PC-9 (cell line): ENCODE data around the gene DNAH2. TPM values are rescaled to one million over a fixed set of nuclear protein-coding genes. Genes with fewer than 3 reads are reported as not detected.

ENCODE experiments used
- BruUV-seq: library from RNA; stranded (reverse); fragments of 400-500 nt; replicated peaks from 2 replicates; lab custom pipeline; 2021; lab: Mats Ljungman, UMichigan
- CTCF ChIA-PET: fragments of 300-600 bp; sonication (Branson Sonifier 250); formaldehyde crosslinking; loops from one replicate; lab custom pipeline; 2022; ENCODE audit warnings: antibody characterized with exemption; lab: Charles Lee
- POLR2A ChIA-PET: fragments of 300-600 bp; sonication (Branson Sonifier 250); formaldehyde crosslinking; loops from one replicate; lab custom pipeline; 2022; ENCODE audit warnings: antibody characterized with exemption; ENCODE audit not compliant: unreplicated experiment; lab: Charles Lee
- DNase-seq, 2 experiments: peaks; one replicate each; pipeline versions ENCODE4 v3.0.0 to v3.0.0-alpha.2; 2015 to 2022; ENCODE audit warnings: mixed read lengths in 1 of 2
- H2AFZ ChIP-seq: fragments of 200-600 bp; sonication (generic); 2 replicates; pipeline ENCODE4 v1.8.1; 2017; ENCODE audit warnings: antibody characterized with exemption
- H3F3A ChIP-seq: fragments of 200-600 bp; sonication (generic); 2 replicates; pipeline ENCODE4 v1.8.1; 2017; ENCODE audit warnings: antibody characterized with exemption, mild to moderate bottlenecking, low read depth; ENCODE audit not compliant: insufficient read depth
- H3K27ac ChIP-seq: fragments of 200-600 bp; sonication (generic); 2 replicates; pipeline ENCODE4 v1.6.1; 2016; ENCODE audit warnings: mixed run types
- H3K27me3 ChIP-seq: fragments of 200-600 bp; sonication (generic); 2 replicates; pipeline ENCODE4 v1.6.1; 2016; ENCODE audit warnings: low read depth, mixed run types; ENCODE audit not compliant: insufficient read depth
- H3K36me3 ChIP-seq: fragments of 200-600 bp; sonication (generic); 2 replicates; pipeline ENCODE4 v1.6.1; 2016; ENCODE audit warnings: low read depth, mixed run types
- H3K4me1 ChIP-seq: fragments of 200-600 bp; sonication (generic); replicated peaks from 2 replicates; pipeline ENCODE4 v1.6.1; 2016; ENCODE audit warnings: mixed run types; ENCODE audit not compliant: insufficient read depth
- H3K4me2 ChIP-seq: fragments of 200-600 bp; sonication (generic); 2 replicates; pipeline ENCODE4 v1.6.1; 2017; ENCODE audit warnings: mixed run types
- H3K4me3 ChIP-seq: fragments of 200-600 bp; sonication (generic); 2 replicates; pipeline ENCODE4 v1.6.1; 2016; ENCODE audit warnings: mixed run types
- H3K79me2 ChIP-seq: fragments of 200-600 bp; sonication (generic); 2 replicates; pipeline ENCODE4 v1.6.1; 2017; ENCODE audit warnings: low read depth, mixed run types
- H3K9me2 ChIP-seq: fragments of 200-600 bp; sonication (generic); 2 replicates; pipeline ENCODE4 v1.8.1; 2017; ENCODE audit warnings: mild to moderate bottlenecking; ENCODE audit not compliant: insufficient read depth
- H3K9me3 ChIP-seq: fragments of 200-600 bp; sonication (generic); 2 replicates; pipeline ENCODE4 v1.8.1; 2016; ENCODE audit warnings: low read depth; ENCODE audit not compliant: insufficient read depth
- H4K20me1 ChIP-seq: fragments of 200-600 bp; sonication (generic); 2 replicates; pipeline ENCODE4 v1.8.1; 2017; ENCODE audit not compliant: insufficient read depth
- EZH2 ChIP-seq: fragments of 200-600 bp; sonication (generic); IDR thresholded peaks from 2 replicates; pipeline ENCODE4 v1.8.0; 2017; ENCODE audit warnings: antibody characterized with exemption, low read depth
- intact Hi-C: fragments of 100-400 bp; cut with micrococcal nuclease; formaldehyde crosslinking; loops from one replicate; pipeline ENCODE4 v1.10.0; 2022; ENCODE audit not compliant: unreplicated experiment
- total RNA-seq: library from RNA; stranded (reverse); gene quantifications from 2 replicates; pipeline ENCODE4 v1.2.3, GENCODE V29; 2021
- TF ChIP-seq, protein P1 (sequence below): fragments of 200-600 bp; sonication (generic); conservative IDR thresholded peaks from 2 replicates; pipeline ENCODE4 v1.6.1; 2017; ENCODE audit warnings: mixed run types, antibody characterized with exemption, mild to moderate bottlenecking, moderate library complexity

The DNAH2 gene
- total RNA-seq, 1 experiment from 2014 or later, result 10.6 TPM

DNA sequence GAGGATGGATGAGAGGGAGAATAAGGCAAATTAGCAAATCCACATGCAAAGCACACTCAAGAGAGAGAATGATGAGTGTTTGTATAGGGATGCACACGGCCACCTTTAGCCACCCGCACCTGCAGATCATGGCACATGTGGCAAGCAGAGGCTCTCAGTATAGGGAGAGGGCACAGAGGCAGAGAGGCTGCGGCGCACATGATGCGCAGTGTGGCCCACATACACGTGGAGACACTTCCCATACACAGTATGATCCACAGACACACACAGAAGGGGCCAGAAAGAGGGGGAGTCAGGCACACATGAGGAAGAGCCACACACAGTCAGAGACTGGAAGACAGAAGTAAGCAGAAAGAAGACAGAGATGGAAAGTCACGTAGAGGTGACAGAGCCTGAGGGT is 164.5 kb downstream of the DNAH2 start:
- Histone ChIP-seq H3K4me3 (no peak overlapping the region), H3K27ac (no peak overlapping the region), H3F3A (peaks cover 10% of the 10 kb centered on the region; the same call in 1 of the 2 replicates), H3K9me3 (no peaks in the 10 kb centered on the region), H3K4me1 (peaks cover 10% of the 10 kb centered on the region; the same call in 1 of the 2 replicates), H3K4me2 (no peak overlapping the region), H3K9me2 (no peaks in the 10 kb centered on the region), H3K27me3 (no peaks in the 10 kb centered on the region), H4K20me1 (no peaks in the 10 kb centered on the region), H3K79me2 (peaks cover 12% of the 10 kb centered on the region), H3K36me3 (no peaks in the 10 kb centered on the region), H2AFZ (no peak overlapping the region)
- no TSS peak for BruUV-seq
- intact Hi-C loops, result loop anchor here (10.0 kb wide), 1 partner anchor 297 kb away; the partner anchor contains the start of gene MPDU1
- CTCF ChIA-PET, result no interaction called here
- no peak for TF ChIP-seq EZH2
- TF ChIP-seq, protein P1, sequence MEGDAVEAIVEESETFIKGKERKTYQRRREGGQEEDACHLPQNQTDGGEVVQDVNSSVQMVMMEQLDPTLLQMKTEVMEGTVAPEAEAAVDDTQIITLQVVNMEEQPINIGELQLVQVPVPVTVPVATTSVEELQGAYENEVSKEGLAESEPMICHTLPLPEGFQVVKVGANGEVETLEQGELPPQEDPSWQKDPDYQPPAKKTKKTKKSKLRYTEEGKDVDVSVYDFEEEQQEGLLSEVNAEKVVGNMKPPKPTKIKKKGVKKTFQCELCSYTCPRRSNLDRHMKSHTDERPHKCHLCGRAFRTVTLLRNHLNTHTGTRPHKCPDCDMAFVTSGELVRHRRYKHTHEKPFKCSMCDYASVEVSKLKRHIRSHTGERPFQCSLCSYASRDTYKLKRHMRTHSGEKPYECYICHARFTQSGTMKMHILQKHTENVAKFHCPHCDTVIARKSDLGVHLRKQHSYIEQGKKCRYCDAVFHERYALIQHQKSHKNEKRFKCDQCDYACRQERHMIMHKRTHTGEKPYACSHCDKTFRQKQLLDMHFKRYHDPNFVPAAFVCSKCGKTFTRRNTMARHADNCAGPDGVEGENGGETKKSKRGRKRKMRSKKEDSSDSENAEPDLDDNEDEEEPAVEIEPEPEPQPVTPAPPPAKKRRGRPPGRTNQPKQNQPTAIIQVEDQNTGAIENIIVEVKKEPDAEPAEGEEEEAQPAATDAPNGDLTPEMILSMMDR, result no peak
- no peak for DNase-seq
- POLR2A ChIA-PET, result no interaction called here

DNA sequence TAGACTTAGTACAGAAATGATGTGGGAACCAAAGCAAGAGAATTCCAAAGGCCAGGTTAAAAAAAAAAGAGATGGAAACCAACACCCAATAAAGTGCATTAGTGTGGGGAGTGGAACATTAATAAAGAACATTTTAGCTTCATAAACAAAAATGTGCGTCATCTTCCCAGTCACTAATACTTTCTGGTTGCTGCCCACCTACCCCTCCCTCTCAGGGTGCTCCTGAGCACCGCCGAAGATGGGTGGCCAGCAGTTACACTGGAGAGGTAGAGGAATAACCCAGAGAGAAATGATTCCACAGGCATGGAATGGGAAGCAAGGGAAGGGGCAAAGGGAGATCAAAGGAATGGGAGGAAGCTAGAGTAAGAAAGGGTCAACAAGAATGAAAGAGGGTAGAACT is 165.1 kb downstream of the DNAH2 start:
- no peak for DNase-seq
- no peaks in the 10 kb centered on the region for H3K36me3 ChIP-seq
- H3K9me2 ChIP-seq, result no peaks in the 10 kb centered on the region
- H3K4me2 ChIP-seq, result no peak overlapping the region
- H2AFZ ChIP-seq, result no peak overlapping the region
- no peaks in the 10 kb centered on the region for H4K20me1 ChIP-seq
- no TSS peak for BruUV-seq
- intact Hi-C loops, result loop anchor here (10.0 kb wide), 1 partner anchor 298 kb away; the partner anchor contains the start of gene MPDU1
- H3K4me3 ChIP-seq, result no peak overlapping the region
- TF ChIP-seq, protein P1, result no peak
- TF ChIP-seq EZH2, result no peak
- no peaks in the 10 kb centered on the region for H3K9me3 ChIP-seq
- POLR2A ChIA-PET, result interaction anchor here (0.6 kb wide), 1 partner anchor 115 kb away, joined by 4 read pairs; no protein-coding TSS in a partner anchor
- peaks cover 12% of the 10 kb centered on the region; the same call in 1 of the 2 replicates for H3F3A ChIP-seq
- no peak overlapping the region for H3K27ac ChIP-seq
- peaks cover 10% of the 10 kb centered on the region; the same call in 1 of the 2 replicates for H3K4me1 ChIP-seq
- no peaks in the 10 kb centered on the region for H3K27me3 ChIP-seq
- CTCF ChIA-PET, result interaction anchor here (0.7 kb wide), 1 partner anchor 107 kb away, joined by 4 read pairs; no protein-coding TSS in a partner anchor
- peaks cover 12% of the 10 kb centered on the region for H3K79me2 ChIP-seq

Other genes starting within 250 kb of the DNAH2 start
- 50.6 and 54.0 TPM in 2 replicates for gene ZBTB4, start 238.1 kb upstream of the DNAH2 start, total RNA-seq
- gene SLC35G6, start 236.3 kb upstream of the DNAH2 start, total RNA-seq, result not detected in 2 replicates
- gene POLR2A, start 233.4 kb upstream of the DNAH2 start, total RNA-seq, result 149 and 166 TPM in 2 replicates
- 14.3 and 21.5 TPM in 2 replicates for gene TNFSF12, start 168.7 kb upstream of the DNAH2 start, total RNA-seq
- gene TNFSF13, start 159.0 kb upstream of the DNAH2 start, total RNA-seq, result 46.4 and 65.4 TPM in 2 replicates
- 68.4 and 72.4 TPM in 2 replicates for gene SENP3, start 155.8 kb upstream of the DNAH2 start, total RNA-seq
- gene CD68, start 138.1 kb upstream of the DNAH2 start, total RNA-seq, result 27.0 and 37.0 TPM in 2 replicates
- 33.4 and 44.2 TPM in 2 replicates for gene MPDU1, start 133.9 kb upstream of the DNAH2 start, total RNA-seq
- 80.9 and 124 TPM in 2 replicates for gene SOX15, start 127.7 kb upstream of the DNAH2 start, total RNA-seq
- 61.5 and 63.7 TPM in 2 replicates for gene FXR2, start 102.8 kb upstream of the DNAH2 start, total RNA-seq
- gene SAT2, start 89.9 kb upstream of the DNAH2 start, total RNA-seq, result 52.0 and 68.7 TPM in 2 replicates
- gene SHBG, start 87.6 kb upstream of the DNAH2 start, total RNA-seq, result 0.52 and 1.0 TPM in 2 replicates
- 0.63 and 0.73 TPM in 2 replicates for gene ATP1B2, start 66.8 kb upstream of the DNAH2 start, total RNA-seq
- 307 and 340 TPM in 2 replicates for gene TP53, start 30.3 kb upstream of the DNAH2 start, total RNA-seq
- gene WRAP53, start 29.3 kb upstream of the DNAH2 start, total RNA-seq, result 31.9 and 37.2 TPM in 2 replicates
- gene EFNB3, start 12.5 kb upstream of the DNAH2 start, total RNA-seq, result 1.5 and 1.6 TPM in 2 replicates
- gene KDM6B, start 116.5 kb downstream of the DNAH2 start, total RNA-seq, result 41.3 and 41.8 TPM in 2 replicates
- 3.1 and 3.4 TPM in 2 replicates for gene TMEM88, start 137.3 kb downstream of the DNAH2 start, total RNA-seq
- 159 and 176 TPM in 2 replicates for gene NAA38, start 139.8 kb downstream of the DNAH2 start, total RNA-seq
- gene CYB5D1, start 140.3 kb downstream of the DNAH2 start, total RNA-seq, result 14.3 and 22.0 TPM in 2 replicates
- 197 and 219 TPM in 2 replicates for gene CHD3, start 171.0 kb downstream of the DNAH2 start, total RNA-seq
- gene RNF227, start 198.5 kb downstream of the DNAH2 start, total RNA-seq, result 3.1 and 4.2 TPM in 2 replicates
- 9.5 and 13.8 TPM in 2 replicates for gene KCNAB3, start 212.1 kb downstream of the DNAH2 start, total RNA-seq
- 181 and 224 TPM in 2 replicates for gene TRAPPC1, start 214.2 kb downstream of the DNAH2 start, total RNA-seq
- 62.3 and 65.1 TPM in 2 replicates for gene CNTROB, start 214.5 kb downstream of the DNAH2 start, total RNA-seq